Measurements from ENCODE around the gene PNPLA2.

DNA sequence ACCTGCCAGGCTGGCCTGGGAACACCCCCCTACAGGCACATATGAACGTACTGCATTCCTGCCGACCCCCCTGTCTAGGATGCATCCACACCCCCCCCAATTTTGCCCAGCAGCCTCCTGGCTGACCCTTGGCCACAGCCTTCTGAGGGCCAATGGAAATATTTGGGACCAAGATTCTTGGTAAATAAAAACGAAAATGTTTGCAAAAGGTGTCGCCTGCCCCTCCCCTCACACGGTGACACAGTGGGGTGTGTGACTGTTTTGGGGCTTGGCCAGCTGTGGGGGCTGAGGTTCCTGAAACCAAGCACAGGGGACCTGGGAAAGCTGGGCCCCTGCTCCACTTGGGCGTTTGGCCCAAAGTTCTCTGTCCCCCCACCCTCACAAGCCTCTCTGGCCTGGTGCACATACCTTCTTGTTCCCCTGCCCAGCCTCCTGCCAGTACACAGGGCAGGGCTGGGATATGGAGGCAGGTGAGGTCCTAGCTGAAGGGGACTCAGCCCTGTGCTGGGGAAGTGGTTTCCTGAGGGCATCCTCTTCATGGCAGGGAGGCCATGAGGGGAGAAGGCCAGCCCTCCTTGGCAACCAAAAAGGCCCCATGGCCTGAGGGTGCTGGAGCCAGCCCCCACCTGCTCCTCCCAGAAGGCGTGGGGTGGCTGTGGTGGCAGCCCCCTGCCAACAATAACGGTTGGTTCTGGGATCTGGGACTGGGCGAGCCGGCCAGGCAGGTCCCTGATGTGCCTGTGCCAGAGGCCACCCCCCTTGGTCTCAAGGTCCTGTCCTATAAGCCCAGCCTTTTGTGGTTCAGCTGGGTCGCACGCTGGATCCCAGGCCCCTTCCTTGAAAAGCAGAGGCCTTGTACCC, 6.9 kb downstream of the PNPLA2 start:
- TF ChIP-seq, protein P1, sequence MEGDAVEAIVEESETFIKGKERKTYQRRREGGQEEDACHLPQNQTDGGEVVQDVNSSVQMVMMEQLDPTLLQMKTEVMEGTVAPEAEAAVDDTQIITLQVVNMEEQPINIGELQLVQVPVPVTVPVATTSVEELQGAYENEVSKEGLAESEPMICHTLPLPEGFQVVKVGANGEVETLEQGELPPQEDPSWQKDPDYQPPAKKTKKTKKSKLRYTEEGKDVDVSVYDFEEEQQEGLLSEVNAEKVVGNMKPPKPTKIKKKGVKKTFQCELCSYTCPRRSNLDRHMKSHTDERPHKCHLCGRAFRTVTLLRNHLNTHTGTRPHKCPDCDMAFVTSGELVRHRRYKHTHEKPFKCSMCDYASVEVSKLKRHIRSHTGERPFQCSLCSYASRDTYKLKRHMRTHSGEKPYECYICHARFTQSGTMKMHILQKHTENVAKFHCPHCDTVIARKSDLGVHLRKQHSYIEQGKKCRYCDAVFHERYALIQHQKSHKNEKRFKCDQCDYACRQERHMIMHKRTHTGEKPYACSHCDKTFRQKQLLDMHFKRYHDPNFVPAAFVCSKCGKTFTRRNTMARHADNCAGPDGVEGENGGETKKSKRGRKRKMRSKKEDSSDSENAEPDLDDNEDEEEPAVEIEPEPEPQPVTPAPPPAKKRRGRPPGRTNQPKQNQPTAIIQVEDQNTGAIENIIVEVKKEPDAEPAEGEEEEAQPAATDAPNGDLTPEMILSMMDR (conservative IDR thresholded peaks at IDR 0.05; ENCODE audit: low read length): no peak
- no peak for TF ChIP-seq EZH2phosphoT487 (IDR thresholded peaks at IDR 0.05; ENCODE audit: borderline replicate concordance, low read depth, low read length)
